SK-N-SH treated with all-trans-retinoic acid at 6 μM for 48 hours (cell line): ENCODE measurements around the gene PFN1.
A peak's percentile ranks its signal among the peaks of the same experiment; 100 is the strongest.
"Not testable (repeated sequence)": the region's sequence is repeated elsewhere in the genome, so short reads cannot be mapped to it uniquely, and the experiment has no call there.

ENCODE experiments used
- ATAC-seq: fragments of 200-7000 bp; cut with Tn5 transposase; 3 replicates; pipeline ENCODE4 v1.9.1; 2020; ENCODE audit warnings: mild to moderate bottlenecking, moderate library complexity
- BACH2 ChIP-seq: fragments of 250-450 bp; sonication (Bioruptor Pico); IDR thresholded peaks from 2 replicates; pipeline ENCODE4 v1.9.0; 2021; ENCODE audit warnings: mild to moderate bottlenecking, borderline replicate concordance
- CREB5 ChIP-seq: fragments of 250-450 bp; sonication (Bioruptor Pico); IDR thresholded peaks from 2 replicates; pipeline ENCODE4 v1.5.1; 2020; ENCODE audit warnings: low read depth, mild to moderate bottlenecking, moderate library complexity
- CSDC2 ChIP-seq: fragments of 250-450 bp; sonication (Bioruptor Pico); IDR thresholded peaks from 2 replicates; pipeline ENCODE4 v1.5.0; 2020; ENCODE audit warnings: mild to moderate bottlenecking, moderate library complexity
- CSRNP3 ChIP-seq: fragments of 250-450 bp; sonication (Bioruptor Pico); IDR thresholded peaks from 2 replicates; pipeline ENCODE4 v1.5.1; 2021; ENCODE audit warnings: mild to moderate bottlenecking, moderate library complexity
- ESRRG ChIP-seq: fragments of 250-450 bp; sonication (Bioruptor Pico); IDR thresholded peaks from 2 replicates; pipeline ENCODE4 v1.6.1; 2021; ENCODE audit warnings: mild to moderate bottlenecking
- GLIS3 ChIP-seq: fragments of 250-450 bp; sonication (Bioruptor Pico); IDR thresholded peaks from 2 replicates; pipeline ENCODE4 v1.5.0; 2020; ENCODE audit warnings: mild to moderate bottlenecking, moderate library complexity
- ISL1 ChIP-seq: fragments of 250-450 bp; sonication (Bioruptor Pico); IDR thresholded peaks from 2 replicates; pipeline ENCODE4 v2.1.2; 2022; ENCODE audit warnings: mild to moderate bottlenecking, moderate library complexity
- OSR1 ChIP-seq: fragments of 250-450 bp; sonication (Bioruptor Pico); IDR thresholded peaks from 2 replicates; pipeline ENCODE4 v1.8.0; 2022; ENCODE audit warnings: moderate library complexity, mild to moderate bottlenecking, inconsistent platforms
- POU6F1 ChIP-seq: fragments of 250-450 bp; sonication (Bioruptor Pico); IDR thresholded peaks from 2 replicates; pipeline ENCODE4 v1.8.0; 2021; ENCODE audit warnings: low read depth, mild to moderate bottlenecking, moderate library complexity, borderline replicate concordance
- PPARA ChIP-seq: fragments of 250-450 bp; sonication (Bioruptor Pico); IDR thresholded peaks from 2 replicates; pipeline ENCODE4 v1.5.0; 2020; ENCODE audit warnings: mild to moderate bottlenecking, borderline replicate concordance
- RARB ChIP-seq: fragments of 250-450 bp; sonication (Bioruptor Pico); IDR thresholded peaks from 2 replicates; pipeline ENCODE4 v1.8.0; 2021; ENCODE audit warnings: mild to moderate bottlenecking, moderate library complexity
- SNAI2 ChIP-seq: fragments of 250-450 bp; sonication (Bioruptor Pico); IDR thresholded peaks from 2 replicates; pipeline ENCODE4 v1.5.0; 2020; ENCODE audit warnings: mild to moderate bottlenecking, moderate library complexity
- TCF4 ChIP-seq: fragments of 250-450 bp; sonication (Bioruptor Pico); IDR thresholded peaks from 2 replicates; pipeline ENCODE4 v1.8.0; 2021; ENCODE audit warnings: mild to moderate bottlenecking, moderate library complexity, borderline replicate concordance
- TSHZ2 ChIP-seq: fragments of 250-450 bp; sonication (Bioruptor Pico); IDR thresholded peaks from 2 replicates; pipeline ENCODE4 v1.5.0; 2020; ENCODE audit warnings: mild to moderate bottlenecking, moderate library complexity
- ZC3H10 ChIP-seq: fragments of 250-450 bp; sonication (Bioruptor Pico); IDR thresholded peaks from 2 replicates; pipeline ENCODE4 v1.5.1; 2021; ENCODE audit warnings: mild to moderate bottlenecking, moderate library complexity
- ZFP3 ChIP-seq: fragments of 250-450 bp; sonication (Bioruptor Pico); IDR thresholded peaks from 2 replicates; pipeline ENCODE4 v1.5.0; 2020; ENCODE audit warnings: mild to moderate bottlenecking, moderate library complexity
- ZFP30 ChIP-seq: fragments of 450-650 bp; formaldehyde crosslinking; IDR thresholded peaks from 2 replicates; pipeline ENCODE4 v1.5.0; 2022; ENCODE audit warnings: mild to moderate bottlenecking, moderate library complexity
- ZNF565 ChIP-seq: fragments of 450-650 bp; formaldehyde crosslinking; conservative IDR thresholded peaks from 2 replicates; pipeline ENCODE4 v1.5.0; 2020; ENCODE audit warnings: low read depth, mild to moderate bottlenecking, moderate library complexity
- ZNF70 ChIP-seq: fragments of 450-650 bp; formaldehyde crosslinking; IDR thresholded peaks from 2 replicates; pipeline ENCODE4 v1.5.0; 2020; ENCODE audit warnings: mild to moderate bottlenecking, moderate library complexity
- ZNF8 ChIP-seq: fragments of 450-650 bp; formaldehyde crosslinking; IDR thresholded peaks from 2 replicates; pipeline ENCODE4 v1.5.0; 2020; ENCODE audit warnings: mild to moderate bottlenecking, moderate library complexity

PFN1 gene

GRCh38 chr17:4913994-4914393 is 34.3 kb downstream of the PFN1 start (continued):
- TF ChIP-seq ZFP3 (CRISPR knock-in tag) (no peak), SNAI2 (CRISPR knock-in tag) (no peak)

- ATAC-seq: peak; percentile 99
- no peak; the same call in 1 of the 2 replicates for TF ChIP-seq ZNF70 (CRISPR knock-in tag)
- no peak for TF ChIP-seq ZFP30
- peak; percentile 29; the same call in 1 of the 2 replicates for TF ChIP-seq TCF4 (CRISPR knock-in tag)
- no peak for TF ChIP-seq ZNF565 (CRISPR knock-in tag)
- TF ChIP-seq ISL1: no peak
- no peak for TF ChIP-seq PPARA
Observed at GRCh38 chr17:4908711-4909496, 39.4 kb downstream of the PFN1 start.

GRCh38 chr17:4908301-4908700 is 40.0 kb downstream of the PFN1 start:
- TF ChIP-seq ZNF70 (CRISPR knock-in tag) (no peak), ZFP3 (CRISPR knock-in tag) (no peak), CREB5 (CRISPR knock-in tag) (no peak), GLIS3 (CRISPR knock-in tag) (no peak), TSHZ2 (CRISPR knock-in tag) (no peak), OSR1 (CRISPR knock-in tag) (no peak), CSRNP3 (CRISPR knock-in tag) (no peak)
- ATAC-seq: no peak

- ATAC-seq: not testable (repeated sequence)
- peak; percentile 63; the same call in 1 of the 2 replicates for TF ChIP-seq ZNF8
Observed at GRCh38 chr17:4906642-4907041, 41.7 kb downstream of the PFN1 start.

- peak; percentile 81 for ATAC-seq
- TF ChIP-seq TSHZ2 (CRISPR knock-in tag) (no peak), ZNF70 (CRISPR knock-in tag) (no peak), CSRNP3 (CRISPR knock-in tag) (no peak), SNAI2 (CRISPR knock-in tag) (no peak), ISL1 (no peak), RARB (CRISPR knock-in tag) (no peak), ZNF8 (no peak), ZNF565 (CRISPR knock-in tag) (no peak), OSR1 (CRISPR knock-in tag) (no peak), BACH2 (CRISPR knock-in tag) (no peak), TCF4 (CRISPR knock-in tag) (no peak), CSDC2 (no peak), ZFP30 (no peak), ESRRG (CRISPR knock-in tag) (no peak), POU6F1 (CRISPR knock-in tag) (no peak), ZC3H10 (CRISPR knock-in tag) (no peak)
Observed at GRCh38 chr17:4903051-4903818, 45.1 kb downstream of the PFN1 start, which contains the start of gene CHRNE. Gene CHRNE, minus strand, starts transcription at chr17:4903098. Its CDS starts 35 bp downstream, at chr17:4903063.
